ENCODE results near the gene VPS13D. TPM values are rescaled to one million over a fixed set of nuclear protein-coding genes. Genes with fewer than 3 reads are reported as not detected.
A peak's percentile ranks its signal among the peaks of the same experiment; 100 is the strongest.

The VPS13D gene
- total RNA-seq, 6 experiments from 2014 or later = 18.8 to 29.5 (median 21.5) TPM

DNA sequence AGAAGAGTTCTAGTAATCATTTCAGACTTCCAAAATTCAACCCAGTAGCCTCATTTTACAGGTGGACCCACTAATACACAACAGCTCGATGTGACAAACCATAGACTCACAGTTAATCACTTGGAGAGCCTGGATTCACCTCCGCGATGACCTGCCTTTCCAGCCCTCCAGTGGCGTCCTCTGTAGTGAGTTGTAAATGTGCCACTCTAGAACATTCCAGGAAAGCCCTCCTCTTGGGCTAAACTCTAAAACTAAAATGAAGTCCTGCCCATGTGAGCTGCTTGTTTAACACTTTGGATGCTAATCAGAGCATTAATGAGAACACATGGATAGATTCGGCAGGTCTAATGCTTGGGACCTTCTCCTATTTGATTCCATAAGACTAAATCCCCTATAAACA lies 247.5 kb downstream of the VPS13D start:
- peaks cover 22% of the 10 kb centered on the region for H3K36me3 Mint-ChIP-seq (ENCODE audit: low read depth)
- no peaks in the 10 kb centered on the region for H3K9me3 Mint-ChIP-seq
- H3K4me3 Mint-ChIP-seq = peak overlapping the region; percentile 72; the same call in 1 of the 2 replicates
- H3K4me1 Mint-ChIP-seq (ENCODE audit: low read depth) = peaks cover 60% of the 10 kb centered on the region
- no peak for TF ChIP-seq CTCF (IDR thresholded peaks at IDR 0.05)
- peak overlapping the region; percentile 85; the same call in 1 of the 2 replicates for H3K27ac Mint-ChIP-seq
- no peaks in the 10 kb centered on the region for H3K27me3 Mint-ChIP-seq (ENCODE audit: insufficient read depth)
- no peak for DNase-seq

GRCh38 chr1:12477936-12478611 lies 248.2 kb downstream of the VPS13D start:
- peaks cover 62% of the 10 kb centered on the region for H3K4me1 Mint-ChIP-seq (ENCODE audit: low read depth)
- peak; percentile 94 for DNase-seq

DNA sequence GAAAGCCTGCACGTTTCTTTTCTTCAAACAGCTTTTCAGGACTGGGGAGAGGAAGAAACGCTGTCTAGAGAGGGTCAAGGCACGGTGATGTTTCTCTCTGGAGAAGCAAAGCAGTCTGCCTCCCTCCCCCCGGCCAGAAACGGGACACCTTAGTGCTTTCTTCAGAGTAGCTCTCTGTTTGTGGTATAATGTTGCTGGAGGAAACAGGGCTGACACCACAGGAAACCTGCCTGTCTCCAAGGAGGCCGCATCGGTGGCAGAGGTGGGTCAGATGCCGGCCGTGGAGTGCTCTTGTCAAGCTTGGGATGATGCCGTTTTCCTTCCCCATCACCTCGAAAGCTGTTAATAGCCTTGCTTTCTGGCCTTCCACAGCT lies 248.8 kb downstream of the VPS13D start:
- H3K4me1 Mint-ChIP-seq (ENCODE audit: low read depth) = peaks cover 62% of the 10 kb centered on the region
- no peaks in the 10 kb centered on the region for H3K9me3 Mint-ChIP-seq
- peaks cover 12% of the 10 kb centered on the region for H3K36me3 Mint-ChIP-seq (ENCODE audit: low read depth)
- H3K27ac Mint-ChIP-seq = peak overlapping the region; percentile 85
- DNase-seq = no peak
- no peaks in the 10 kb centered on the region for H3K27me3 Mint-ChIP-seq (ENCODE audit: insufficient read depth)
- H3K4me3 Mint-ChIP-seq = peak overlapping the region; percentile 72
- TF ChIP-seq CTCF (IDR thresholded peaks at IDR 0.05) = no peak

More at GRCh38 chr1:12477936-12478611, 248.2 kb downstream of the VPS13D start:
- H3K27me3 Mint-ChIP-seq (ENCODE audit: insufficient read depth) = no peaks in the 10 kb centered on the region
- H3K4me3 Mint-ChIP-seq = peak overlapping the region; percentile 72
- TF ChIP-seq CTCF (IDR thresholded peaks at IDR 0.05) = no peak
- H3K36me3 Mint-ChIP-seq (ENCODE audit: low read depth) = peaks cover 17% of the 10 kb centered on the region
- H3K9me3 Mint-ChIP-seq = no peaks in the 10 kb centered on the region
- peak overlapping the region; percentile 85 for H3K27ac Mint-ChIP-seq

- no peak overlapping the region for H3K4me3 Mint-ChIP-seq
These were observed 249.5 kb downstream of the VPS13D start for GRCh38 chr1:12479311-12479710.

DNA sequence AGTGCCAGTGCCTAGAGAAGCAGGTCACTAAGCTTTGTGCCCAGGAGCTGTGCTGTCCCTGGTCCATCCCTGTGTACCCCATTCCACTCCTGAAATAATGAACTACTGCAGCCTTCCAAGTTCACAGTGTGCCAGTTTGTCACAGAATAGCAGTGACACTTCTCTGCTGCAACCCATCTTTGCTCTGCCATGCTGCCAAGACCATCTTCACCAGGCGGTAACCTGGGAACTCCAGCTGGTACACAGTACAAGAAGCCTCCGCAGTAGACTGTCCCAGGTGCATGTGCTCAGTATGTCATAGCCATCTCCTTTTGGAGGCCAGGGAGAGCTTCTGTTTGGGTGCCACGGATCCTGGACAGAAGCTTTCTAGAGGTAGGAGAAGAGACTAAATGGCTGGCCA lies 250.2 kb downstream of the VPS13D start:
- Mint-ChIP-seq H3K4me1 (ENCODE audit: low read depth) (peaks cover 73% of the 10 kb centered on the region), H3K27me3 (ENCODE audit: insufficient read depth) (no peaks in the 10 kb centered on the region), H3K4me3 (no peak overlapping the region), H3K27ac (peak overlapping the region; percentile 75), H3K9me3 (no peaks in the 10 kb centered on the region), H3K36me3 (ENCODE audit: low read depth) (peaks cover 19% of the 10 kb centered on the region)
- TF ChIP-seq CTCF (IDR thresholded peaks at IDR 0.05) = no peak
- DNase-seq = no peak

More at GRCh38 chr1:12479311-12479710, 249.5 kb downstream of the VPS13D start:
- Mint-ChIP-seq H3K9me3 (no peaks in the 10 kb centered on the region), H3K36me3 (ENCODE audit: low read depth) (peaks cover 12% of the 10 kb centered on the region), H3K27ac (peak overlapping the region; percentile 85; the same call in 1 of the 2 replicates), H3K4me1 (ENCODE audit: low read depth) (peaks cover 66% of the 10 kb centered on the region), H3K27me3 (ENCODE audit: insufficient read depth) (no peaks in the 10 kb centered on the region)
- DNase-seq = no peak
- no peak for TF ChIP-seq CTCF (IDR thresholded peaks at IDR 0.05)
